Karpas-422 (cell line): ENCODE results near the gene LIMS2. TPM values are rescaled to one million over a fixed set of nuclear protein-coding genes. Genes with fewer than 3 reads are reported as not detected.

Source experiments
- DNase-seq: peaks from one replicate; pipeline ENCODE4 v3.0.0-alpha.2; 2015
- H2AFZ ChIP-seq: fragments of 200-600 bp; sonication (generic); 2 replicates; pipeline ENCODE4 v1.6.1; 2014; ENCODE audit warnings: antibody characterized with exemption, low read length, mixed read lengths
- H3K27ac ChIP-seq: fragments of 200-600 bp; sonication (generic); 2 replicates; pipeline ENCODE4 v1.5.1; 2014; ENCODE audit warnings: mild to moderate bottlenecking, low read length, moderate library complexity
- H3K27me3 ChIP-seq: fragments of 200-600 bp; sonication (generic); 2 replicates; pipeline ENCODE4 v1.6.1; 2014; ENCODE audit warnings: low read length, mixed read lengths
- H3K36me3 ChIP-seq: fragments of 200-600 bp; sonication (generic); 2 replicates; pipeline ENCODE4 v1.6.1; 2014; ENCODE audit warnings: low read length, mixed read lengths; ENCODE audit not compliant: insufficient read depth
- H3K4me1 ChIP-seq: fragments of 200-600 bp; sonication (generic); 2 replicates; pipeline ENCODE4 v1.6.1; 2014; ENCODE audit warnings: mild to moderate bottlenecking, low read length, mixed read lengths
- H3K4me2 ChIP-seq: fragments of 200-600 bp; sonication (generic); 2 replicates; pipeline ENCODE4 v1.6.1; 2014; ENCODE audit warnings: low read length, low read depth, mild to moderate bottlenecking; ENCODE audit not compliant: poor library complexity, severe bottlenecking
- H3K4me3 ChIP-seq: fragments of 200-600 bp; sonication (generic); 2 replicates; pipeline ENCODE4 v1.5.1; 2014; ENCODE audit warnings: mild to moderate bottlenecking, antibody characterized with exemption, low read length, mixed read lengths
- H3K79me2 ChIP-seq: fragments of 200-600 bp; sonication (generic); 2 replicates; pipeline ENCODE4 v1.6.1; 2014; ENCODE audit warnings: mild to moderate bottlenecking, low read length, mixed read lengths
- H3K9ac ChIP-seq: fragments of 200-600 bp; sonication (generic); 2 replicates; pipeline ENCODE4 v1.6.0; 2014; ENCODE audit warnings: low read length
- H3K9me2 ChIP-seq: fragments of 200-600 bp; sonication (generic), shearing (Covaris generic); replicated peaks from 2 replicates; pipeline ENCODE4 v1.6.0; 2014; ENCODE audit warnings: mild to moderate bottlenecking, low read length, moderate library complexity; ENCODE audit not compliant: insufficient read depth
- H3K9me3 ChIP-seq: fragments of 300-700, 200-600 bp; sonication (generic); 2 replicates; pipeline ENCODE4 v1.6.1; 2014; ENCODE audit warnings: low read length, mixed read lengths
- H4K20me1 ChIP-seq: fragments of 200-600 bp; sonication (generic); 2 replicates; pipeline ENCODE4 v1.6.1; 2014; ENCODE audit warnings: mild to moderate bottlenecking, antibody characterized with exemption, low read length, low read depth; ENCODE audit not compliant: insufficient read depth
- total RNA-seq: library from RNA; depleted of rRNA; stranded (reverse); fragments of >200 nt; shearing (Covaris generic); gene quantifications from 2 replicates; pipeline ENCODE4 v1.2.3, GENCODE V29; 2014; ENCODE audit warnings: low replicate concordance

The LIMS2 gene
- total RNA-seq, 1 experiment from 2014 or later: 0.56 TPM

DNA sequence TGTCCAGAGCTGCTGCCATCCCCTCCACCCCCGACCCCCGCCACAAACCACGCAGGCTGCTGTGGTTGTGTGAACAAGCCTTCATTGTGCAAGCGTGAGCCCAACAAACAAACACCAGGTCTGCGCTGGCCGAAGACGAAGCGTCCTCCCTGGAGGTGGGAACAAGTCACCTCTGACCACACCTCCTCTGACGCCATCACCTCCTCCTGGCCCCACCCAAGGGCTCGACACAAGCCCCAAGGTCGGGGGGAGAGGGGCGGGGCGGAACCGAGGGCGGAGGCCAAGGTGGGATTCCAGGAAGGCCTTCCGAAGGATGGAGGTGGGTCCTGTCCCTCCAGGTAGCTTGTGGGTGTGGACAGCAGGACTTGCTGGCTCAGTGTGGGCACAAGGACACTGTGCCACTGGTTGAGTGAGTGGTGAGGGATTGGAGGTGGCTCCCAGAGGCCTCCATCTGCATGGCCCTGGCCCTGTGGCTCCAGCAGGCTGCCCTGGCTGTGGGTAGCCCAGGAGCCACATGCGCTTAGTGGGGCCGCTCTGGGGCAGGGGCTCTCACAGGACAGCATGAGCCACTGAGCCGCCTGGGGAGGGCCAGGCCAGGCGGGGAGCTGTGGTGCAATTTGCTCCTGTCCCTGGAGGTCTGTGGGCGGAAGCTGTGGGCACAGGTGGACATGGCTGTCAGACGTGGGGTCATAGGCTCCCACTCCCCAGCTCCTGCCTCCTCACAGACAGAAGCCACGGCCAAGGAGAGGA lies 36.8 kb downstream of the LIMS2 start:
- Histone ChIP-seq H3K4me2 (no peak overlapping the region), H3K4me3 (no peak overlapping the region), H3K27me3 (no peaks in the 10 kb centered on the region), H4K20me1 (no peaks in the 10 kb centered on the region), H3K27ac (no peak overlapping the region), H3K9me2 (no peaks in the 10 kb centered on the region), H3K9me3 (no peaks in the 10 kb centered on the region), H3K79me2 (no peaks in the 10 kb centered on the region), H3K36me3 (no peaks in the 10 kb centered on the region), H3K9ac (no peak overlapping the region), H3K4me1 (peaks cover 52% of the 10 kb centered on the region), H2AFZ (no peak overlapping the region)
- DNase-seq: no peak

DNA sequence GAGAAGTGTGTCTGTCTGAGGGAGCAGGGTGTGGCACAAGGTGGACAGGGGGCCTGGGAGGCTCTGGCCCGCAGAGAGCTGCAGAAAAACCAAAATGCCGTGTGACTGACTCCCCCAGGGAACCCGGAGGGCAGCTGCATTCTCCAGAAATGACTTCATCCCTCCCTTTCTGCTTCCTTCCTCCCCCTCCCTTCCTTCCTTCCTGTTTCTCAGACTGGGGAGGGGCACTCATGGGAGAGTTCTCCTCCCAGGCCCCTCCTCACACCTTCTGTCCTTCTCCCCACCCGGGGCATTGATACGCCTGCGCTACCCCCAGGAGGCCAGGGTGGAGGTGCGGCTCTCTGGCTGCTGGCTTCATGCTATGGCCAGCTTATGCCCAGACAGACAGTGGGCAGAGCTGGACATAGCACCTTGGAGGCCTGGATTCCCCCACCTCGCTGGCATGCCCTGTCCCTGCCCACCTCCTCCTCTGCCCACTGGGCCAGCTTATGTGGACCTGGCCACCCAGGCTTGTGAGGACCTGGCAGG lies 37.5 kb downstream of the LIMS2 start:
- Histone ChIP-seq H3K79me2 (no peaks in the 10 kb centered on the region), H4K20me1 (no peaks in the 10 kb centered on the region), H3K9me2 (no peaks in the 10 kb centered on the region), H3K27ac (no peak overlapping the region), H3K9ac (no peak overlapping the region), H3K4me1 (peaks cover 60% of the 10 kb centered on the region), H3K36me3 (no peaks in the 10 kb centered on the region), H3K9me3 (no peaks in the 10 kb centered on the region), H3K27me3 (no peaks in the 10 kb centered on the region), H2AFZ (no peak overlapping the region), H3K4me2 (no peak overlapping the region), H3K4me3 (no peak overlapping the region)
- DNase-seq: no peak

- H3K4me2 ChIP-seq: no peak overlapping the region
- H3K36me3 ChIP-seq: no peaks in the 10 kb centered on the region
- no peaks in the 10 kb centered on the region for H3K79me2 ChIP-seq
- no peak overlapping the region for H2AFZ ChIP-seq
- H3K4me3 ChIP-seq: no peak overlapping the region
- H3K27ac ChIP-seq: no peak overlapping the region
- H3K27me3 ChIP-seq: no peaks in the 10 kb centered on the region
- no peaks in the 10 kb centered on the region for H4K20me1 ChIP-seq
- DNase-seq: no peak
- no peaks in the 10 kb centered on the region for H3K9me2 ChIP-seq
- H3K4me1 ChIP-seq: peaks cover 65% of the 10 kb centered on the region
- no peaks in the 10 kb centered on the region for H3K9me3 ChIP-seq
- no peak overlapping the region for H3K9ac ChIP-seq
These were observed 38.1 kb downstream of the LIMS2 start for GRCh38 chr2:127637236-127637630.

GRCh38 chr2:127636248-127637235 lies 38.8 kb downstream of the LIMS2 start:
- Histone ChIP-seq H3K9me3 (no peaks in the 10 kb centered on the region), H3K27me3 (no peaks in the 10 kb centered on the region), H3K9me2 (no peaks in the 10 kb centered on the region), H2AFZ (no peak overlapping the region), H3K4me2 (no peak overlapping the region), H3K4me3 (no peak overlapping the region), H3K36me3 (no peaks in the 10 kb centered on the region), H3K27ac (no peak overlapping the region), H3K4me1 (peaks cover 69% of the 10 kb centered on the region), H3K9ac (no peak overlapping the region), H3K79me2 (no peaks in the 10 kb centered on the region), H4K20me1 (no peaks in the 10 kb centered on the region)
- DNase-seq: no peak

DNA sequence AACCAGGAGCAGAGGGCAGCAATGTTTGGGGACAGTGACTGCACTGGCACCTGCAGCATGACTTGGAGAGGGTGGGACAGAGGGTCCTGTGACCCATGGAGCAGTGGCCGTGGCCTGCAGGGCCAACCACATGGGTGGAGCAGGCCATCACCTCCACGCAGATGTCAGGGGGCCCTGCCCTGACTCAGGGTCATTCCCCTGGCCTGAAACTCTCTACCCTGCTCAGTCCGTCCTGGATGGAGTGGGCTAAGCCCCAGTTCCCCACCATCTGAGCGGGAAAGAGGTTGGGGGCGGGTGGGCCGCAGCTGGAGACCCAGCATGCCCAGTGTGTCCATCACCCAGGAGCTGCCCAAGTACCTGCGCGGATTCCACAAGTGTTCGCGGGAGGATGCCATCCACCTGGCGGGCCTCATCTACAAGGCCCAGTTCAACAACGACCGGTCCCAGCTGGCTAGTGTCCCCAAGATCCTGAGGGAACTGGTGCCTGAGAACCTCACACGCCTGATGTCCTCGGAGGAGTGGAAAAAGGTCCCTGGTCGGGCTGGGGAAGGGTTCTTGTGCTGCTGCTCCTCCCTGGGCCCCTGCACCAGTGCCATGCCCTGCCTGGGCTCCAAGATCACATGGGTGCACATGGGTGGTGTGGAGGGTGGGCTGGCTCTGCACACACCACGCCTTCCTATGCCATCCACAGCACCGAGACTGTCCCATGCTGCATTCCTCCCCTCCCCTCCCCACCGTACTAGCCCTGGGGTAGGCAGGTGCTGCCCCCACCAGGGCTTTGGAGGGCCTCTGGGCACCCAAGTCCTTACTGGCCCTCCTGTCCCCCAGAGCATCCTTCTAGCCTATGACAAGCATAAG lies 39.7 kb downstream of the LIMS2 start:
- H3K4me2 ChIP-seq: no peak overlapping the region
- DNase-seq: no peak
- H3K36me3 ChIP-seq: no peaks in the 10 kb centered on the region
- no peak overlapping the region for H3K9ac ChIP-seq
- no peak overlapping the region for H2AFZ ChIP-seq
- H3K79me2 ChIP-seq: no peaks in the 10 kb centered on the region
- no peaks in the 10 kb centered on the region for H3K27me3 ChIP-seq
- H3K9me3 ChIP-seq: no peaks in the 10 kb centered on the region
- no peaks in the 10 kb centered on the region for H4K20me1 ChIP-seq
- H3K9me2 ChIP-seq: no peaks in the 10 kb centered on the region
- H3K4me3 ChIP-seq: no peak overlapping the region
- no peak overlapping the region for H3K27ac ChIP-seq
- H3K4me1 ChIP-seq: peaks cover 73% of the 10 kb centered on the region

GRCh38 chr2:127634626-127635379 lies 40.5 kb downstream of the LIMS2 start:
- H3K4me3 ChIP-seq: no peak overlapping the region
- no peaks in the 10 kb centered on the region for H4K20me1 ChIP-seq
- H3K79me2 ChIP-seq: no peaks in the 10 kb centered on the region
- no peak overlapping the region for H3K9ac ChIP-seq
- DNase-seq: no peak
- no peaks in the 10 kb centered on the region for H3K9me3 ChIP-seq
- H3K4me2 ChIP-seq: no peak overlapping the region
- no peaks in the 10 kb centered on the region for H3K36me3 ChIP-seq
- H3K9me2 ChIP-seq: no peaks in the 10 kb centered on the region
- H2AFZ ChIP-seq: no peak overlapping the region
- peaks cover 70% of the 10 kb centered on the region for H3K4me1 ChIP-seq
- H3K27ac ChIP-seq: no peak overlapping the region
- no peaks in the 10 kb centered on the region for H3K27me3 ChIP-seq

DNA sequence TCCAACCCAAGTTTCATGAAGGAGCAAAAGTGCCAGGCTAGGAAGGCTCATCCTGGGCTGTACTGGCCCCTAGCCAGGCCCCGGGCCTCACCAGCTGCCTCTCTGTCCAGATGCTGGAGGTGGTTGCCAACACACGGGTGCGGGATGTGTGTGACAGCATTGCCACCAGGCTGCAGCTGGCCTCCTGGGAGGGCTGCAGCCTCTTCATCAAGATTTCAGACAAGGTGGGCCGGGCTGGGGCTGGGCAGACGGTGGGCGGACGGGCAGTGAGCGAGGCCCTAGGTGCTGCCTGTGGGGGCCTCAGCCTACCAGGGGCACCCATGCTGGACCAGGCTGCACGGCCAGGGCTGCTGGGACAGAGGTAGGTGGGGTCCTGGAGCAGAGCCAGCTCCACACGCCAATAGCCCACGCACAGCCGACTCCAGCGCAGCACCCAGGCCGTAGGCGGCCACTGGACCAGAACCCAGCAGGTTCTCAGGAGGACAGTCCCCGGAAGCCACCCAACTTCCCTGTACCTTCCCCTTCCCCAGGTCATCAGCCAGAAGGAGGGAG lies 41.2 kb downstream of the LIMS2 start:
- no peaks in the 10 kb centered on the region for H3K9me2 ChIP-seq
- no peak for DNase-seq
- H4K20me1 ChIP-seq: no peaks in the 10 kb centered on the region
- H3K9me3 ChIP-seq: no peaks in the 10 kb centered on the region
- H2AFZ ChIP-seq: no peak overlapping the region
- H3K27me3 ChIP-seq: no peaks in the 10 kb centered on the region
- H3K9ac ChIP-seq: no peak overlapping the region
- H3K27ac ChIP-seq: no peak overlapping the region
- no peaks in the 10 kb centered on the region for H3K36me3 ChIP-seq
- H3K79me2 ChIP-seq: no peaks in the 10 kb centered on the region
- H3K4me3 ChIP-seq: no peak overlapping the region
- peaks cover 64% of the 10 kb centered on the region for H3K4me1 ChIP-seq
- H3K4me2 ChIP-seq: no peak overlapping the region
